ENCODE results near the gene TADA1.
"Not testable (repeated sequence)": the region's sequence is repeated elsewhere in the genome, so short reads cannot be mapped to it uniquely, and the experiment has no call there.

DNA sequence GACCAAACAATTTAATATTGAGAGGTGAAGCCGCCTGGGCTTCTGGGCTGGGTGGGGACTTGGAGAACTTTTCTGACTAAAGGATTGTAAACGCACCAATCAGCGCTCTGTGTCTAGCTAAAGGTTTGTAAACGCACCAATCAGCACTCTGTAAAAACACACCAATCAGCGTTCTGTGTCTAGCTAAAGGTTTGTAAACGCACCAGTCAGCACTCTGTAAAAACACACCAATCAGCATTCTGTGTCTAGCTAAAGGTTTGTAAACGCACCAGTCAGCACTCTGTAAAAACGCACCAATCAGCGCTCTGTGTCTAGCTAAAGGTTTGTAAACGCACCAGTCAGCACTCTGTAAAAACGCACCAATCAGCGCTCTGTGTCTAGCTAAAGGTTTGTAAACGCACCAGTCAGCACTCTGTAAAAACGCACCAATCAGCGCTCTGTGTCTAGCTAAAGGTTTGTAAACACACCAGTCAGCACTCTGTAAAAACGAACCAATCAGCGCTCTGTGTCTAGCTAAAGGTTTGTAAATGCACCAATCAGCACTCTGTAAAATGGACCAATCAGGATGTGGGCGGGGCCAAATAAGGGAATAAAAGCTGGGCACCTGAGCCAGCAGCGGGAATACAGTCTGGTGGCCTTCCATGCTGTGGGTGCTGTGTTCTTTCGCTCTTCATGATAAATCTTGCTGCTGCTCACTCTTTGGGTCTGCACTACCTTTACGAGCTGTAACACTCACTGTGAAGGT lies 2.3 kb upstream of the TADA1 start:
- not testable (repeated sequence) for TF ChIP-seq CTCF, EP300 (IDR thresholded peaks at IDR 0.05)

All from tibial nerve (tissue), 4 donors.